RWPE1 (cell line): ENCODE data around the gene SEMA4A.
"Not testable (repeated sequence)": the region's sequence is repeated elsewhere in the genome, so short reads cannot be mapped to it uniquely, and the experiment has no call there.

Source experiments
- CTCF ChIA-PET: fragments of 350-600 bp; sonication (Branson Sonifier 250); formaldehyde crosslinking; extraction: SDS; loops from one replicate; lab custom pipeline; 2021; lab: Yijun Ruan, JAX
- POLR2A ChIA-PET: fragments of 400-600 bp; formaldehyde crosslinking; extraction: SDS; loops from one replicate; lab custom pipeline; 2020; ENCODE audit warnings: antibody characterized with exemption; ENCODE audit not compliant: low non-redundant PET; lab: Yijun Ruan, JAX
- DNase-seq: peaks from one replicate; pipeline ENCODE4 v3.0.0; 2012; ENCODE audit warnings: low spot score
- H3K27ac ChIP-seq: fragments of 450-650 bp; 2 replicates; pipeline ENCODE4 v1.5.1; 2017
- CTCF ChIP-seq: fragments of 450-650 bp; conservative IDR thresholded peaks from 2 replicates; pipeline ENCODE4 v1.5.1; 2017; ENCODE audit warnings: low read depth, mild to moderate bottlenecking

Gene SEMA4A

DNA sequence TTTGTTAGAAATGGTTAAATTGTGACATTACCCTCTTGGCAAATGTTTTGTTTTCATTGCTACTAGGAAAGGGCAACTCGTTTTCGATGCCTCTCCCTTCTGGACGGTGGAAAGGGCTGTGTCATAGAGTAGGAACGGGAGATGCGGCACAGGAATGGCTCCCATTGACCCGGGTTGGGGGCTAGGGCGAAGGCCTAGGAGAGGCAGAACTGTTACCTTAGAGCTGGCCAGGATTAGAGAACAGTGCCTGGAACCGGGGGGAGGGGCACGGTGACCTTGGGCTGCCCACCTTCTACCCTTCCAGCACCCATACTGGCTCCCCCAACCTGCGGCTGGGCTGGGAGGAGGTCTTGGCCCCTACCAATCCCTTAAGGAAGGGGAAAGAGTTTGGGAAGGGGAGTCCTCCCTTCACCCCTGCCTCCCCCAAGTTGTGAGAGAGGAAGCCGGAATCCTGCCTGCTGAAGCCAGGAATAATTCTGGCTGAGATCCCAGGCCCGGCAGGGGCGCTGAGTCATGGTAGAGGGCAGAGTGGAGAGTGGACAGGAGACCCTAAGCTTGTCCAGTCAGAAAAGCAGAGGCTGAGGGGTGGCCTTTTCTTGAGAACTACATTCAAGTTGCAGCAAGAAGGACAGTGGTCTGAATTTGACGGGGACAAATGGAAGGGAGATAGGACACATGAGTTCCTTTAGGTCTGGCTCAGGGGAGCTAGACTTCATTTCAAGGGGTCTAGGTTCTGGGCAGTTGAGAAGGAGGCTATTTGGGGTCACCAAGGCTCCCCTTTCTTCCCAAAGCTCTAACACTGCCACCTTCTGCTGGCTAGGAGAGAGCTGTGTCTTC, 30.6 kb upstream of the SEMA4A start:
- CTCF ChIA-PET = interaction anchor here (0.8 to 2.3 kb wide), 6 partner anchors 19 to 102 kb away, joined by 3 to 20 read pairs (median 4); no protein-coding TSS in a partner anchor

GRCh38 chr1:156123356-156124196, 29.8 kb upstream of the SEMA4A start:
- peak overlapping the region; percentile 100 for H3K27ac ChIP-seq
- CTCF ChIA-PET = interaction anchor here (0.6 to 2.3 kb wide), 6 partner anchors 11 to 31 kb away, joined by 3 to 20 read pairs (median 4); no protein-coding TSS in a partner anchor
- TF ChIP-seq CTCF = peak; percentile 18; the same call in 1 of the 2 replicates
- peak; percentile 79 for DNase-seq
- POLR2A ChIA-PET = no interaction called here

More for the DNA sequence above, 30.6 kb upstream of the SEMA4A start:
- POLR2A ChIA-PET = interaction anchor here (0.6 to 0.8 kb wide), 2 partner anchors 9 to 28 kb away, joined by 3 to 5 read pairs; no protein-coding TSS in a partner anchor
- DNase-seq = no peak
- peak overlapping the region; percentile 100 for H3K27ac ChIP-seq
- no peak for TF ChIP-seq CTCF

DNA sequence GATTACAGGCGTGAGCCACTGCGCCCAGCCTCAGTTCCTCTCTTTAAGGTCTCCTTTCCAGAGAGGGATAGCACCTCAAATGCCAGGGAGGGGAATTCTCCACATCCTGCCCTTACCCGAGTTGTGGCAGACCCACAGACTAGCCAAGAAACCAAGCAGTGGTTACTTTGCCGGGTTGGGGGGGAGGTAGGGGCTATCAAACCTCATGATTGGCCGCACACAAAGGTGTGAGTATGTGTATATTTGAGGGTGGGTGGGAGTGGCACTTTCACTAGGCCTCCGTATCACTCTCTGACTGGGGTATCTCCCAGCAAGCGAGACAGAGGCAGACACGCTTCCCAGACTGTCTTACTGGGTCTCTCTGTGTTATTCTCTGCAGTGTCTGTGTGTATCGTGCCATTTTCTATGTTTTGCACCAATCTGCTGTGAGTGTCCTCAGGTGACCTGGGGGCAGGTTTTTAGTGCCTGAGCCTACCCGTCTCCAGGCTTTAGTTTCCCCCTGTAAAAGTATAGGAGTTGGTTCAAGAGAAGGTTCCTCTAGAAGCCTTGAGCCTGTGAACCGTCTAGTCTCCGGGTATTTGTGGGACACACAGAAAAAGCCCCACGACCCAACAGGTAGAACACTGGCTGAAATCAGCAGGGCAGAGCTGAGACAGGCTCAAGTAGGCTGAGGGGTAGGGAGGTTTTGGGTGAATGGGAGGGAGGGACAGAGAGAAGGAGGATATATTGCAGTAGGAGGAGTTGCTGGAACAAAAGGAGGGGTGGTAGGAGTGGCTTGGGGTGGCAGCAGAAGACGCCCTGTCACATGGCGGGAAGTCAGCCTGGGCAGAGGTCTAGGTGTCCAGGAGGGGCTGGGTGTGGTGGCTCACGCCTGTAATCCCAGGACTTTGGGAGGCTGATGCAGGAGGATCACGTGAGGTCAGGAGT, 28.6 kb upstream of the SEMA4A start:
- no peak for TF ChIP-seq CTCF
- CTCF ChIA-PET = interaction anchor here (1.0 to 2.8 kb wide), 3 partner anchors 29 to 226 kb away, joined by 4 to 11 read pairs (median 4); no protein-coding TSS in a partner anchor
- H3K27ac ChIP-seq = peak overlapping the region; percentile 100
- DNase-seq = no peak
- POLR2A ChIA-PET = no interaction called here

GRCh38 chr1:156125544-156125943, 27.8 kb upstream of the SEMA4A start:
- ChIA-PET CTCF (interaction anchor here (1.0 to 2.8 kb wide), 3 partner anchors 29 to 227 kb away, joined by 4 to 11 read pairs (median 4); no protein-coding TSS in a partner anchor), POLR2A (interaction anchor here (3.7 kb wide), 1 partner anchor 11 kb away, joined by 12 read pairs; the partner anchor contains the start of gene LMNA)
- H3K27ac ChIP-seq = peak overlapping the region; percentile 100
- not testable (repeated sequence) for DNase-seq

GRCh38 chr1:156126043-156126629, 27.2 kb upstream of the SEMA4A start:
- ChIA-PET POLR2A (interaction anchor here (0.6 to 3.7 kb wide), 2 partner anchors 11 to 34 kb away, joined by 6 to 12 read pairs; partner anchors contain the start of gene LMNA), CTCF (interaction anchor here (1.0 to 2.8 kb wide), 3 partner anchors 30 to 227 kb away, joined by 4 to 11 read pairs (median 4); no protein-coding TSS in a partner anchor)
- TF ChIP-seq CTCF = peak; percentile 28; the same call in 1 of the 2 replicates
- peak; percentile 89 for DNase-seq
- H3K27ac ChIP-seq = peak overlapping the region; percentile 100
